ENCODE data around the gene ADAMTS4. TPM values are rescaled to one million over a fixed set of nuclear protein-coding genes. Genes with fewer than 3 reads are reported as not detected.

ADAMTS4 gene
- total and polyA plus RNA-seq, 2 of the 4 experiments (the other 2 are of a cell fraction) = 0.39 to 0.72 TPM

DNA sequence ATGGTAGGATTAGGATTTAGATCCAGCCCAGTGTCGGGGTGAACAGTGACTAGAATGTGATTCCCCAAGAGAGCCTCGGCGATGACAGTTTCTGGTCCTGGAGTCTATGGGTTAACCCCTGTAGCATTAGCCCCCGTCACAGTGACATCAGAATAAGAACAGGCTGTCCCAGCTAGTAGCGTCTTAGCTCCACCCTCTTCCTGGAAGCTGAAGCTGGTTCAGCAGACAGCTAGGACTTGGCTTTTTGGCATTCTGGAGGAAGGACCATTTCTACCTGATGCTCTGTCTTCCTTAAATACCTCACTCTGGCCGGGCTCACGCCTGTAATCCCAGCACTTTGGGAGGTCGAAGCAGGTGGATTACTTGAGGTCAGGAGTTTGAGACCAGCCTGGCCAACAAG is 8.3 kb upstream of the ADAMTS4 start:
- Histone ChIP-seq H3K36me3 (ENCODE audit: control insufficient read depth, insufficient read depth, low read length) (peaks cover 34% of the 10 kb centered on the region), H3K4ac (ENCODE audit: low read depth, low read length) (0 out of 2 replicates have a peak overlapping the region, but pooled peaks have one; percentile 1), H2BK120ac (ENCODE audit: low read depth, low read length) (peak overlapping the region; percentile 0; the same call in 1 of the 2 replicates), H3K27ac (ENCODE audit: insufficient read depth, low read length) (peak overlapping the region; percentile 64; the same call in 1 of the 2 replicates), H4K5ac (ENCODE audit: low read depth, low read length) (no peak overlapping the region), H3K23ac (ENCODE audit: low read depth, low read length) (no peak overlapping the region), H2AFZ (replicated peaks; ENCODE audit: low read length, poor library complexity) (no peak overlapping the region), H3K9me3 (ENCODE audit: control insufficient read depth, insufficient read depth, low read length) (no peaks in the 10 kb centered on the region), H2AK5ac (ENCODE audit: low read depth, low read length) (peak overlapping the region; percentile 1; the same call in 1 of the 2 replicates), H2AK9ac (replicated peaks; ENCODE audit: low read depth, low read length, poor library complexity) (no peak overlapping the region), H3K14ac (replicated peaks; ENCODE audit: low read depth, low read length) (no peak overlapping the region), H4K91ac (ENCODE audit: insufficient read depth, low read depth, low read length) (no peak overlapping the region), H3K9me1 (ENCODE audit: insufficient read depth, low read length) (peaks cover 11% of the 10 kb centered on the region), H3K18ac (ENCODE audit: low read depth, low read length) (no peak overlapping the region), H4K8ac (ENCODE audit: low read depth in 2 of 2, low read length in 2 of 2) (no peak overlapping the region; a peak in 1 of 4 replicates), H2BK15ac (ENCODE audit: low read depth, low read length) (no peak overlapping the region), H3K4me1 (ENCODE audit: control insufficient read depth, insufficient read depth, low read length) (peaks cover 11% of the 10 kb centered on the region), H3K27me3 (ENCODE audit: control insufficient read depth, insufficient read depth, low read length) (no peaks in the 10 kb centered on the region), H2BK20ac (ENCODE audit: low read depth, low read length) (no peak overlapping the region), H3K4me2 (ENCODE audit: low read depth, low read length) (peak overlapping the region; percentile 62), H3K4me3 (ENCODE audit: insufficient read depth, low read depth, low read length) (no peak overlapping the region), H3K79me1 (ENCODE audit: low read depth in 1 of 2, low read length in 2 of 2) (peaks cover 28 to 54% of the 10 kb centered on the region in 2 experiments), H2BK5ac (ENCODE audit: low read depth, low read length, poor library complexity, severe bottlenecking) (peak overlapping the region; percentile 10), H4K20me1 (ENCODE audit: insufficient read depth, low read length) (peaks cover 12% of the 10 kb centered on the region), H3K56ac (ENCODE audit: extremely low read depth, insufficient read depth, low read length) (no peak overlapping the region; the same call in 1 of the 2 replicates), H3K9ac (ENCODE audit: low read depth, low read length) (peak overlapping the region; percentile 43; the same call in 1 of the 2 replicates)
- POLR2A ChIA-PET (ENCODE audit: unreplicated experiment) = no interaction called here
- intact Hi-C loops (cut with micrococcal nuclease) = no loop called here
- CTCF ChIA-PET = interaction anchor here (1.1 kb wide), 1 partner anchor 175 kb away, joined by 3 read pairs; no protein-coding TSS in a partner anchor
- no TSS peak for BruUV-seq (replicated peaks)
- dilution Hi-C loops (cut with HindIII; ENCODE audit: low sequenced_read_pairs, unreplicated experiment) = no loop called here
- DNase-seq (peak; percentile 72), ATAC-seq (ENCODE audit: low read depth) (peak; percentile 63)
- in situ Hi-C loops (cut with MboI; ENCODE audit: low sequenced_read_pairs) = no loop called here
- 70% methylated on average over 2 of the region's 8 CpGs; no CpG with 5 or more reads in 1 of the 2 experiments for WGBS, 2 experiments (ENCODE audit: extremely low coverage in 2 of 2, insufficient read length in 1 of 2)
- TF ChIP-seq CEBPB (IDR thresholded peaks at IDR 0.05; ENCODE audit: low read depth, low read length) (no peak), MAZ (IDR thresholded peaks at IDR 0.05; ENCODE audit: borderline replicate concordance, low read depth, low read length) (no peak), MAFK (IDR thresholded peaks at IDR 0.05; ENCODE audit: low read depth, low read length) (no peak), ELK1 (IDR thresholded peaks at IDR 0.05; ENCODE audit: borderline replicate concordance, low read depth, low read length) (no peak), RCOR1 (IDR thresholded peaks at IDR 0.05; ENCODE audit: insufficient replicate concordance, low read length) (no peak), RAD21 (IDR thresholded peaks at IDR 0.05; ENCODE audit: low read length) (no peak), CTCF (conservative IDR thresholded peaks at IDR 0.05; ENCODE audit: low read depth, low read length) (no peak), NFE2L2 (IDR thresholded peaks at IDR 0.05; ENCODE audit: low read depth, low read length) (no peak), RFX5 (IDR thresholded peaks at IDR 0.05; ENCODE audit: low read depth, low read length) (no peak), CHD1 (IDR thresholded peaks at IDR 0.05; ENCODE audit: low read depth, low read length) (no peak), POLR2A (IDR thresholded peaks at IDR 0.05; ENCODE audit: low read depth, low read length) (no peak), SMC3 (IDR thresholded peaks at IDR 0.05; ENCODE audit: low read depth, low read length) (no peak), BHLHE40 (IDR thresholded peaks at IDR 0.05; ENCODE audit: low read depth, low read length) (no peak)
- TF ChIP-seq, protein P1, sequence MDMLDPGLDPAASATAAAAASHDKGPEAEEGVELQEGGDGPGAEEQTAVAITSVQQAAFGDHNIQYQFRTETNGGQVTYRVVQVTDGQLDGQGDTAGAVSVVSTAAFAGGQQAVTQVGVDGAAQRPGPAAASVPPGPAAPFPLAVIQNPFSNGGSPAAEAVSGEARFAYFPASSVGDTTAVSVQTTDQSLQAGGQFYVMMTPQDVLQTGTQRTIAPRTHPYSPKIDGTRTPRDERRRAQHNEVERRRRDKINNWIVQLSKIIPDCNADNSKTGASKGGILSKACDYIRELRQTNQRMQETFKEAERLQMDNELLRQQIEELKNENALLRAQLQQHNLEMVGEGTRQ (IDR thresholded peaks at IDR 0.05; ENCODE audit: low read depth, low read length) = no peak

All from IMR-90 (cell line).